ENCODE results near the gene TMCO2. TPM values are rescaled to one million over a fixed set of nuclear protein-coding genes. Genes with fewer than 3 reads are reported as not detected.
"Not testable (repeated sequence)": the region's sequence is repeated elsewhere in the genome, so short reads cannot be mapped to it uniquely, and the experiment has no call there.

The TMCO2 gene
- 0.54 TPM for total RNA-seq (ENCODE audit: unreplicated experiment)
- long read RNA-seq = 0 reads

- H3K4me1 Mint-ChIP-seq (ENCODE audit: unreplicated experiment) = no peaks in the 10 kb centered on the region
- no peak within 1 kb of the TSS for H3K4me3 Mint-ChIP-seq (ENCODE audit: unreplicated experiment)
- H3K36me3 Mint-ChIP-seq (ENCODE audit: low read depth, unreplicated experiment) = no peaks in the 10 kb centered on the region
- no peak for DNase-seq (ENCODE audit: low spot score)
- no peak for TF ChIP-seq CTCF (IDR thresholded peaks at IDR 0.05; ENCODE audit: unreplicated experiment)
- peaks cover 3% of the 10 kb centered on the region for H3K27me3 Mint-ChIP-seq (ENCODE audit: unreplicated experiment)
- H3K9me3 Mint-ChIP-seq (ENCODE audit: unreplicated experiment) = no peaks in the 10 kb centered on the region
- H3K27ac Mint-ChIP-seq (ENCODE audit: unreplicated experiment) = no peak within 1 kb of the TSS
Measured at GRCh38 chr1:40247655-40248054, at the start of gene TMCO2. Gene TMCO2 (plus strand): TSS chr1:40247937. CDS start chr1:40247994, 57 bp downstream.

GRCh38 chr1:40199126-40199525, 48.6 kb upstream of the TMCO2 start:
- no peak overlapping the region for H3K27ac Mint-ChIP-seq (ENCODE audit: unreplicated experiment)
- H3K9me3 Mint-ChIP-seq (ENCODE audit: unreplicated experiment) = no peaks in the 10 kb centered on the region
- H3K4me1 Mint-ChIP-seq (ENCODE audit: unreplicated experiment) = no peaks in the 10 kb centered on the region
- H3K36me3 Mint-ChIP-seq (ENCODE audit: low read depth, unreplicated experiment) = no peaks in the 10 kb centered on the region
- TF ChIP-seq CTCF (IDR thresholded peaks at IDR 0.05; ENCODE audit: unreplicated experiment) = no peak
- no peak for DNase-seq (ENCODE audit: low spot score)
- no peaks in the 10 kb centered on the region for H3K27me3 Mint-ChIP-seq (ENCODE audit: unreplicated experiment)
- H3K4me3 Mint-ChIP-seq (ENCODE audit: unreplicated experiment) = no peak overlapping the region

GRCh38 chr1:40204856-40205255, 42.9 kb upstream of the TMCO2 start:
- Mint-ChIP-seq H3K9me3 (ENCODE audit: unreplicated experiment) (no peaks in the 10 kb centered on the region), H3K36me3 (ENCODE audit: low read depth, unreplicated experiment) (peaks cover 15% of the 10 kb centered on the region), H3K4me1 (ENCODE audit: unreplicated experiment) (no peaks in the 10 kb centered on the region), H3K27ac (ENCODE audit: unreplicated experiment) (no peak overlapping the region), H3K4me3 (ENCODE audit: unreplicated experiment) (no peak overlapping the region), H3K27me3 (ENCODE audit: unreplicated experiment) (no peaks in the 10 kb centered on the region)
- TF ChIP-seq CTCF (IDR thresholded peaks at IDR 0.05; ENCODE audit: unreplicated experiment) = no peak
- DNase-seq (ENCODE audit: low spot score) = no peak

GRCh38 chr1:40210511-40211204, 37.1 kb upstream of the TMCO2 start:
- H3K9me3 Mint-ChIP-seq (ENCODE audit: unreplicated experiment) = no peaks in the 10 kb centered on the region
- H3K4me1 Mint-ChIP-seq (ENCODE audit: unreplicated experiment) = no peaks in the 10 kb centered on the region
- TF ChIP-seq CTCF (IDR thresholded peaks at IDR 0.05; ENCODE audit: unreplicated experiment) = no peak
- H3K36me3 Mint-ChIP-seq (ENCODE audit: low read depth, unreplicated experiment) = peaks cover 10% of the 10 kb centered on the region
- H3K4me3 Mint-ChIP-seq (ENCODE audit: unreplicated experiment) = no peak overlapping the region
- no peak overlapping the region for H3K27ac Mint-ChIP-seq (ENCODE audit: unreplicated experiment)
- DNase-seq (ENCODE audit: low spot score) = no peak
- H3K27me3 Mint-ChIP-seq (ENCODE audit: unreplicated experiment) = no peaks in the 10 kb centered on the region

- Mint-ChIP-seq H3K27me3 (ENCODE audit: unreplicated experiment) (peaks cover 1% of the 10 kb centered on the region), H3K36me3 (ENCODE audit: low read depth, unreplicated experiment) (peaks cover 6% of the 10 kb centered on the region), H3K4me1 (ENCODE audit: unreplicated experiment) (no peaks in the 10 kb centered on the region), H3K27ac (ENCODE audit: unreplicated experiment) (no peak overlapping the region), H3K4me3 (ENCODE audit: unreplicated experiment) (no peak overlapping the region), H3K9me3 (ENCODE audit: unreplicated experiment) (no peaks in the 10 kb centered on the region)
- no peak for TF ChIP-seq CTCF (IDR thresholded peaks at IDR 0.05; ENCODE audit: unreplicated experiment)
- DNase-seq (ENCODE audit: low spot score) = no peak
Measured at GRCh38 chr1:40218333-40218732, 29.4 kb upstream of the TMCO2 start.

GRCh38 chr1:40221471-40221905, 26.2 kb upstream of the TMCO2 start:
- H3K9me3 Mint-ChIP-seq (ENCODE audit: unreplicated experiment); H3K36me3 Mint-ChIP-seq (ENCODE audit: low read depth, unreplicated experiment); H3K4me3 Mint-ChIP-seq (ENCODE audit: unreplicated experiment); H3K27ac Mint-ChIP-seq (ENCODE audit: unreplicated experiment); H3K27me3 Mint-ChIP-seq (ENCODE audit: unreplicated experiment); H3K4me1 Mint-ChIP-seq (ENCODE audit: unreplicated experiment); DNase-seq (ENCODE audit: low spot score): not testable (repeated sequence)
